GM12878 (cell line): ENCODE data around the gene LENEP. TPM values are rescaled to one million over a fixed set of nuclear protein-coding genes. Genes with fewer than 3 reads are reported as not detected.

Experiments
- BCLAF1 ChIP-seq: fragments of 450-650 bp; IDR thresholded peaks from 2 replicates; pipeline ENCODE4 v1.6.1; 2017; ENCODE audit warnings: antibody characterized with exemption, mild to moderate bottlenecking, moderate library complexity
- CEBPB ChIP-seq, 2 experiments: fragments of 150-350 bp in 1 of 2; IDR thresholded peaks; 2 replicates each; pipeline ENCODE4 v1.6.1; 2012 to 2014; ENCODE audit warnings: low read depth in 2 of 2, low read length in 2 of 2, borderline replicate concordance in 1 of 2, inconsistent platforms in 1 of 2
- CREM ChIP-seq: IDR thresholded peaks from 2 replicates; pipeline ENCODE4 v1.6.1; 2014; ENCODE audit warnings: antibody characterized with exemption, low read depth
- CUX1 ChIP-seq: IDR thresholded peaks from 2 replicates; pipeline ENCODE4 v1.6.1; 2012; ENCODE audit warnings: improper control_type of control experiment, low read depth, low read length; ENCODE audit not compliant: insufficient replicate concordance
- RCOR1 ChIP-seq: conservative IDR thresholded peaks from 2 replicates; pipeline ENCODE4 v1.6.1; 2012; ENCODE audit warnings: low read depth, low read length, improper control_type of control experiment
- polyA plus RNA-seq, 11 experiments: library from polyadenylated mRNA; depleted of rRNA in 4 of 11; unstranded in 6 of 11; stranded (reverse) in 5 of 11; fragments of >200 nt; fragmentation: Nextera tagmentation in 4 of 11; fragmentation: Illumina TruSeq in 1 of 11; extraction: Ambion mirVana in 4 of 11; extraction: Trizol in 1 of 11; gene quantifications; 1 replicate in 1 of 11; 2 replicates in 10 of 11; pipeline versions ENCODE4 v1.2.1 to v1.2.3, GENCODE V29; 2011 to 2016; ENCODE audit warnings: inconsistent platforms in 2 of 11, missing spikeins in 2 of 11, low read depth in 1 of 11
- total RNA-seq, 4 experiments: library from RNA; depleted of rRNA in 3 of 4; stranded (reverse); fragments of >200 nt in 3 of 4; fragmentation: Illumina TruSeq in 1 of 4; extraction: Trizol in 1 of 4; gene quantifications; 2 replicates each; pipeline versions ENCODE4 v1.2.1 to v1.2.3, GENCODE V29; 2013 to 2021

Gene LENEP
- total and polyA plus RNA-seq, 10 of the 15 experiments (the other 5 are each of a cell fraction or from before 2014, with no cell fraction given), result 0.27 to 1.1 (median 0.64) TPM; not detected in 7

- TF ChIP-seq BCLAF1, result no peak
- TF ChIP-seq CUX1, result no peak
- no peak for TF ChIP-seq CEBPB (IDR thresholded peaks at IDR 0.05; ENCODE audit: borderline replicate concordance in 1 of 2, low read depth in 2 of 2, low read length in 2 of 2)
- TF ChIP-seq CREM, result no peak
- TF ChIP-seq RCOR1, result no peak
These were observed 35.4 kb upstream of the LENEP start (continued) for GRCh38 chr1:154958036-154958435.
